Kidney (tissue), 14 donors: ENCODE results near the gene DSTYK. TPM values are rescaled to one million over a fixed set of nuclear protein-coding genes. Genes with fewer than 3 reads are reported as not detected.

Experiments used
- DNase-seq, 5 donors: peaks; one replicate each; pipeline ENCODE4 v3.0.0-alpha.2; 2013 to 2020
- FAIRE-seq: peaks from 2 replicates; lab custom pipeline; 2012; peaks lifted over from hg19 to GRCh38; lab: Jason Lieb, UNC
- H3K27ac ChIP-seq, 2 donors: one replicate each; pipeline ENCODE4 v1.7.0; 2013; ENCODE audit warnings: low read depth in 2 of 2, low read length in 2 of 2, inconsistent platforms in 1 of 2
- H3K27me3 ChIP-seq: one replicate; pipeline ENCODE4 v1.7.1; 2013; ENCODE audit warnings: low read length, inconsistent platforms; ENCODE audit not compliant: control insufficient read depth, insufficient read depth
- H3K36me3 ChIP-seq, 3 donors: one replicate each; pipeline versions ENCODE4 v1.7.0 to v1.7.1; 2013; ENCODE audit warnings: low read length in 3 of 3, control low read depth in 1 of 3, inconsistent platforms in 1 of 3; ENCODE audit not compliant: insufficient read depth in 3 of 3, control insufficient read depth in 2 of 3
- H3K4me1 ChIP-seq, 3 donors: one replicate each; pipeline versions ENCODE4 v1.7.0 to v1.7.1; 2013; ENCODE audit warnings: low read length in 3 of 3, inconsistent platforms in 1 of 3, low read depth in 1 of 3; ENCODE audit not compliant: control insufficient read depth in 2 of 3, insufficient read depth in 2 of 3
- H3K4me3 ChIP-seq, 3 donors: one replicate each; pipeline versions ENCODE4 v1.7.0 to v1.8.1; 2013; ENCODE audit warnings: low read length in 3 of 3, control low read depth in 1 of 3, inconsistent platforms in 1 of 3
- H3K9ac ChIP-seq, 3 donors: one replicate each; pipeline versions ENCODE4 v1.7.0 to v1.7.1; 2013; ENCODE audit warnings: low read length in 3 of 3, control low read depth in 1 of 3, inconsistent platforms in 1 of 3
- H3K9me3 ChIP-seq, 3 donors: one replicate each; pipeline versions ENCODE4 v1.7.0 to v1.7.1; 2013; ENCODE audit warnings: low read length in 3 of 3, control low read depth in 1 of 3, inconsistent platforms in 1 of 3; ENCODE audit not compliant: control insufficient read depth in 2 of 3, insufficient read depth in 1 of 3
- CTCF ChIP-seq: IDR thresholded peaks from 3 replicates; pipeline ENCODE4 v1.5.1; 2012; ENCODE audit warnings: mild to moderate bottlenecking, moderate library complexity, borderline replicate concordance; ENCODE audit not compliant: insufficient read depth; ENCODE audit errors: extremely low read depth
- intact Hi-C: fragments of 100-400 bp; cut with DNase I; formaldehyde crosslinking; loops from one replicate; pipeline ENCODE4 v1.11.1; 2022
- polyA plus RNA-seq: library from polyadenylated mRNA; stranded (reverse); fragments of 350-450 nt; fragmentation: Illumina TruSeq; extraction: RNeasy Lipid Tissue Mini Kit (QIAGEN cat#74804); gene quantifications from one replicate; pipeline ENCODE4 v1.2.3, GENCODE V29; 2014; ENCODE audit warnings: low read depth, low replicate concordance; ENCODE audit not compliant: insufficient read depth
- total RNA-seq: library from RNA; stranded (reverse); fragmentation: NEBNext Ultra II Directional; extraction: Animal tissue kit (Norgen Biotek cat#: 25700); gene quantifications from one replicate; pipeline ENCODE4 v1.2.1, GENCODE V29; 2021
- donor health status: control.
- donor health status: control.
- donor health status: control.
- donor health status: control.
- donor health status: control.
- donor health status: DM: yes; HTN: yes; CAD: no.
- donor health status: Normal renal cell carcinoma (clear cell type).

Gene DSTYK
- total and polyA plus RNA-seq, 2 donors from 2014 or later = 5.6 to 17.8 TPM

GRCh38 chr1:205109711-205110110 lies 101.8 kb downstream of the DSTYK start:
- Histone ChIP-seq H3K9me3 (no peaks in the 10 kb centered on the region), H3K4me1 (no peaks in the 10 kb centered on the region), H3K36me3 (peaks cover 5 to 26% (median 24%) of the 10 kb centered on the region in 3 donors), H3K9ac (no peak overlapping the region), H3K4me3 (no peak overlapping the region), H3K27me3 (no peaks in the 10 kb centered on the region), H3K27ac (no peak overlapping the region)
- DNase-seq (no peak), FAIRE-seq (no peak)
- TF ChIP-seq CTCF = no peak
- intact Hi-C loops = no loop called here

- FAIRE-seq = no peak
- no peak overlapping the region for H3K27ac ChIP-seq
- peaks cover 5 to 26% (median 23%) of the 10 kb centered on the region in 3 donors for H3K36me3 ChIP-seq
Measured at GRCh38 chr1:205109269-205109668, 102.2 kb downstream of the DSTYK start.

GRCh38 chr1:205108464-205108863 lies 103.0 kb downstream of the DSTYK start:
- Histone ChIP-seq H3K36me3 (peaks cover 5 to 29% (median 23%) of the 10 kb centered on the region in 3 donors), H3K9ac (no peak overlapping the region), H3K27ac (no peak overlapping the region), H3K9me3 (no peaks in the 10 kb centered on the region), H3K4me3 (no peak overlapping the region), H3K4me1 (no peaks in the 10 kb centered on the region), H3K27me3 (no peaks in the 10 kb centered on the region)
- no peak for FAIRE-seq
- no peak for DNase-seq
- intact Hi-C loops = no loop called here
- TF ChIP-seq CTCF = no peak

More at GRCh38 chr1:205109269-205109668, 102.2 kb downstream of the DSTYK start:
- Histone ChIP-seq H3K9me3 (no peaks in the 10 kb centered on the region), H3K4me3 (no peak overlapping the region), H3K9ac (no peak overlapping the region), H3K27me3 (no peaks in the 10 kb centered on the region), H3K4me1 (no peaks in the 10 kb centered on the region)
- DNase-seq = no peak
- intact Hi-C loops = no loop called here
- no peak for TF ChIP-seq CTCF

GRCh38 chr1:205107327-205107726 lies 104.2 kb downstream of the DSTYK start:
- no peak overlapping the region for H3K9ac ChIP-seq
- no peak overlapping the region for H3K4me3 ChIP-seq
- peaks cover 5 to 29% (median 23%) of the 10 kb centered on the region in 3 donors for H3K36me3 ChIP-seq
- H3K27me3 ChIP-seq = no peaks in the 10 kb centered on the region
- TF ChIP-seq CTCF = no peak
- no peak for FAIRE-seq
- no peaks in the 10 kb centered on the region for H3K9me3 ChIP-seq
- H3K4me1 ChIP-seq = no peaks in the 10 kb centered on the region
- intact Hi-C loops = no loop called here
- H3K27ac ChIP-seq = no peak overlapping the region
- DNase-seq = no peak
